Activated CD4-positive, alpha-beta T cell treated with anti-CD3 and anti-CD28 coated beads, Interleukin-2, amount 10 ng/mL, durations not matched to agents 24 days and 14 days (primary cell): ENCODE data around the gene TBC1D21. TPM values are rescaled to one million over a fixed set of nuclear protein-coding genes. Genes with fewer than 3 reads are reported as not detected.

Source experiments
- DNase-seq: peaks from one replicate; pipeline ENCODE4 v3.0.0; 2022
- H3K27ac Mint-ChIP-seq: one replicate; pipeline ENCODE4 v1.8.0; 2022; ENCODE audit warnings: mild to moderate bottlenecking, mixed read lengths
- H3K27me3 Mint-ChIP-seq: one replicate; pipeline ENCODE4 v1.8.0; 2022; ENCODE audit warnings: mixed read lengths
- H3K36me3 Mint-ChIP-seq: one replicate; pipeline ENCODE4 v1.8.0; 2022; ENCODE audit warnings: low read depth, mild to moderate bottlenecking, mixed read lengths
- H3K4me1 Mint-ChIP-seq: one replicate; pipeline ENCODE4 v1.8.0; 2021; ENCODE audit warnings: mixed read lengths
- H3K4me3 Mint-ChIP-seq: one replicate; pipeline ENCODE4 v1.8.0; 2022; ENCODE audit warnings: mild to moderate bottlenecking, moderate library complexity, mixed read lengths
- H3K9me3 Mint-ChIP-seq: one replicate; pipeline ENCODE4 v1.8.0; 2021; ENCODE audit warnings: mixed read lengths
- intact Hi-C: fragments of 100-400 bp; cut with micrococcal nuclease; formaldehyde crosslinking; loops from one replicate; pipeline ENCODE4 v1.15.1; 2023
- total RNA-seq: library from RNA; stranded (reverse); gene quantifications from 2 replicates; pipeline ENCODE4 v1.2.3, GENCODE V29; 2022

TBC1D21 gene
- total RNA-seq = not detected in 2 replicates

- peaks cover 53% of the 10 kb centered on the region for H3K27me3 Mint-ChIP-seq
- no peaks in the 10 kb centered on the region for H3K36me3 Mint-ChIP-seq
- H3K9me3 Mint-ChIP-seq = no peaks in the 10 kb centered on the region
- intact Hi-C loops = no loop called here
- no peak within 1 kb of the TSS for H3K27ac Mint-ChIP-seq
- no peak within 1 kb of the TSS for H3K4me3 Mint-ChIP-seq
- DNase-seq = no peak
- H3K4me1 Mint-ChIP-seq = no peaks in the 10 kb centered on the region
Measured at GRCh38 chr15:73873456-73873855, at the start of gene TBC1D21. TSS of gene TBC1D21 (plus strand) at chr15:73873564. CDS start at chr15:73873710, 146 bp downstream.

GRCh38 chr15:73826711-73827251 is 46.6 kb upstream of the TBC1D21 start:
- DNase-seq = no peak
- Mint-ChIP-seq H3K27ac (no peak overlapping the region), H3K9me3 (no peaks in the 10 kb centered on the region), H3K27me3 (peaks cover 7% of the 10 kb centered on the region), H3K4me3 (no peak overlapping the region), H3K36me3 (no peaks in the 10 kb centered on the region), H3K4me1 (no peaks in the 10 kb centered on the region)
- intact Hi-C loops = no loop called here

- Mint-ChIP-seq H3K27ac (no peak overlapping the region), H3K9me3 (no peaks in the 10 kb centered on the region), H3K4me3 (no peak overlapping the region), H3K36me3 (no peaks in the 10 kb centered on the region), H3K27me3 (peaks cover 9% of the 10 kb centered on the region), H3K4me1 (no peaks in the 10 kb centered on the region)
- intact Hi-C loops = no loop called here
- DNase-seq = no peak
Measured at GRCh38 chr15:73829523-73829922, 43.8 kb upstream of the TBC1D21 start.

GRCh38 chr15:73832657-73833056 is 40.7 kb upstream of the TBC1D21 start:
- no peak for DNase-seq
- Mint-ChIP-seq H3K4me1 (no peaks in the 10 kb centered on the region), H3K27me3 (peaks cover 11% of the 10 kb centered on the region), H3K27ac (no peak overlapping the region), H3K9me3 (no peaks in the 10 kb centered on the region), H3K36me3 (no peaks in the 10 kb centered on the region), H3K4me3 (no peak overlapping the region)
- intact Hi-C loops = no loop called here

GRCh38 chr15:73836845-73837244 is 36.5 kb upstream of the TBC1D21 start:
- intact Hi-C loops = no loop called here
- H3K9me3 Mint-ChIP-seq = no peaks in the 10 kb centered on the region
- H3K27ac Mint-ChIP-seq = no peak overlapping the region
- H3K27me3 Mint-ChIP-seq = peaks cover 8% of the 10 kb centered on the region
- H3K4me1 Mint-ChIP-seq = no peaks in the 10 kb centered on the region
- no peaks in the 10 kb centered on the region for H3K36me3 Mint-ChIP-seq
- DNase-seq = no peak
- H3K4me3 Mint-ChIP-seq = no peak overlapping the region

GRCh38 chr15:73838831-73839426 is 34.4 kb upstream of the TBC1D21 start:
- no peaks in the 10 kb centered on the region for H3K9me3 Mint-ChIP-seq
- intact Hi-C loops = no loop called here
- peaks cover 11% of the 10 kb centered on the region for H3K27me3 Mint-ChIP-seq
- H3K4me1 Mint-ChIP-seq = no peaks in the 10 kb centered on the region
- no peaks in the 10 kb centered on the region for H3K36me3 Mint-ChIP-seq
- H3K27ac Mint-ChIP-seq = no peak overlapping the region
- H3K4me3 Mint-ChIP-seq = no peak overlapping the region
- no peak for DNase-seq

GRCh38 chr15:73839699-73840377 is 33.5 kb upstream of the TBC1D21 start:
- Mint-ChIP-seq H3K27me3 (peaks cover 8% of the 10 kb centered on the region), H3K27ac (no peak overlapping the region)
- intact Hi-C loops = no loop called here

GRCh38 chr15:73840771-73841170 is 32.6 kb upstream of the TBC1D21 start:
- Mint-ChIP-seq H3K27ac (no peak overlapping the region), H3K27me3 (peaks cover 8% of the 10 kb centered on the region), H3K36me3 (no peaks in the 10 kb centered on the region), H3K4me1 (no peaks in the 10 kb centered on the region), H3K4me3 (no peak overlapping the region), H3K9me3 (no peaks in the 10 kb centered on the region)
- no peak for DNase-seq
- intact Hi-C loops = no loop called here

More at GRCh38 chr15:73839699-73840377, 33.5 kb upstream of the TBC1D21 start:
- H3K4me1 Mint-ChIP-seq = no peaks in the 10 kb centered on the region
- no peak overlapping the region for H3K4me3 Mint-ChIP-seq
- no peaks in the 10 kb centered on the region for H3K36me3 Mint-ChIP-seq
- DNase-seq = no peak
- H3K9me3 Mint-ChIP-seq = no peaks in the 10 kb centered on the region

GRCh38 chr15:73841756-73842725 is 31.3 kb upstream of the TBC1D21 start:
- peaks cover 7% of the 10 kb centered on the region for H3K27me3 Mint-ChIP-seq
- H3K4me3 Mint-ChIP-seq = no peak overlapping the region
- intact Hi-C loops = no loop called here

GRCh38 chr15:73843787-73844186 is 29.6 kb upstream of the TBC1D21 start:
- peaks cover 5% of the 10 kb centered on the region for H3K27me3 Mint-ChIP-seq
- no peak for DNase-seq
- no peak overlapping the region for H3K27ac Mint-ChIP-seq
- no peak overlapping the region for H3K4me3 Mint-ChIP-seq
- H3K9me3 Mint-ChIP-seq = no peaks in the 10 kb centered on the region
- intact Hi-C loops = no loop called here
- no peaks in the 10 kb centered on the region for H3K4me1 Mint-ChIP-seq
- H3K36me3 Mint-ChIP-seq = no peaks in the 10 kb centered on the region

More at GRCh38 chr15:73841756-73842725, 31.3 kb upstream of the TBC1D21 start:
- Mint-ChIP-seq H3K9me3 (no peaks in the 10 kb centered on the region), H3K27ac (no peak overlapping the region), H3K4me1 (no peaks in the 10 kb centered on the region), H3K36me3 (no peaks in the 10 kb centered on the region)
- DNase-seq = no peak

GRCh38 chr15:73844356-73844755 is 29.0 kb upstream of the TBC1D21 start:
- H3K4me3 Mint-ChIP-seq = no peak overlapping the region
- no peaks in the 10 kb centered on the region for H3K36me3 Mint-ChIP-seq
- no peaks in the 10 kb centered on the region for H3K4me1 Mint-ChIP-seq
- no peaks in the 10 kb centered on the region for H3K9me3 Mint-ChIP-seq
- intact Hi-C loops = no loop called here
- peaks cover 5% of the 10 kb centered on the region for H3K27me3 Mint-ChIP-seq
- no peak overlapping the region for H3K27ac Mint-ChIP-seq
- no peak for DNase-seq

GRCh38 chr15:73845507-73845906 is 27.9 kb upstream of the TBC1D21 start:
- Mint-ChIP-seq H3K4me1 (no peaks in the 10 kb centered on the region), H3K9me3 (no peaks in the 10 kb centered on the region), H3K27ac (no peak overlapping the region), H3K27me3 (peaks cover 5% of the 10 kb centered on the region), H3K36me3 (no peaks in the 10 kb centered on the region), H3K4me3 (no peak overlapping the region)
- no peak for DNase-seq
- intact Hi-C loops = no loop called here

- peaks cover 5% of the 10 kb centered on the region for H3K27me3 Mint-ChIP-seq
- H3K4me3 Mint-ChIP-seq = no peak overlapping the region
- no peaks in the 10 kb centered on the region for H3K4me1 Mint-ChIP-seq
- H3K27ac Mint-ChIP-seq = no peak overlapping the region
- DNase-seq = no peak
- H3K9me3 Mint-ChIP-seq = no peaks in the 10 kb centered on the region
- intact Hi-C loops = no loop called here
- no peaks in the 10 kb centered on the region for H3K36me3 Mint-ChIP-seq
Measured at GRCh38 chr15:73845907-73846306, 27.5 kb upstream of the TBC1D21 start.

- H3K27me3 Mint-ChIP-seq = no peaks in the 10 kb centered on the region
- no peak overlapping the region for H3K4me3 Mint-ChIP-seq
- intact Hi-C loops = no loop called here
- DNase-seq = no peak
- H3K4me1 Mint-ChIP-seq = no peaks in the 10 kb centered on the region
- H3K36me3 Mint-ChIP-seq = no peaks in the 10 kb centered on the region
- peaks cover 5% of the 10 kb centered on the region for H3K9me3 Mint-ChIP-seq
- no peak overlapping the region for H3K27ac Mint-ChIP-seq
Measured at GRCh38 chr15:73849641-73850040, 23.7 kb upstream of the TBC1D21 start.
